ENCODE data around the gene LCN1. TPM values are rescaled to one million over a fixed set of nuclear protein-coding genes. Genes with fewer than 3 reads are reported as not detected.

Gene LCN1
- polyA plus RNA-seq, 3 donors = not detected

DNA sequence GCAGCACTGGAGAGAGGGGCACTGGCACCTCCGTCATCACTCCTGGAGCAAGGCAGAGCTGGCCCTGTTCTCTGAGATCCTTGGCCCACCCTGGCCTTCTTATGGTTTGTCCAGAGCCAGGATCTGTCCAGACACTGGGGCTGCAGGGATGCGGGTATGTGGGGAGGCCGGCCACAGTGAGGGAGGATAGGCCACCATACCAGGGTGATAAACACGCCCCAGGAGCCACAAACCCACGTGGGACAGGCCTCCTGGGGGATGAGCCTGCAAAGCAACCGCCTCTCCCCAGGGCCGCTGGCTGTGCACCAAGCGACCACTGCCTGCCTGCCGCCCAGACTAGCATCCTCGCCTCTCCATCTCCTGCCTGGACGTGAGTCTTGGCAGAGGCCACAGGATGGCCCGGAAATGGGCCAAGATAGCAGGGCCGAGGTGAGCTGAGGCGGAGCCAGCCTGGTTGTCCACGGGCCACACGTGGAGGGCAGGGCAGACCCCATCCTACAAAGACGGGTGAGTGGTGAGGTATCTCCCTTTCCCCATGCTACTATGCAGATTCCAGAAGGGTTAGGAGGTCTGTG is 29.2 kb downstream of the LCN1 start:
- Histone ChIP-seq H2AFZ (ENCODE audit: insufficient read depth, low read depth, low read length, poor library complexity, severe bottlenecking) (no peak overlapping the region), H3K9ac (ENCODE audit: insufficient read depth, low read length, poor library complexity, severe bottlenecking) (no peak overlapping the region), H3K27me3 (ENCODE audit: control insufficient read depth in 2 of 2, insufficient read depth in 2 of 2, low read length in 2 of 2) (no peaks in the 10 kb centered on the region), H3K4me1 (ENCODE audit: control insufficient read depth in 1 of 2, insufficient read depth in 2 of 2, low read length in 2 of 2) (no peaks in the 10 kb centered on the region), H3K79me2 (ENCODE audit: insufficient read depth, low read length) (no peaks in the 10 kb centered on the region), H3K36me3 (replicated peaks in 1 of 2; ENCODE audit: control insufficient read depth in 1 of 2, insufficient read depth in 2 of 2, low read length in 2 of 2) (no peaks in the 10 kb centered on the region), H4K20me1 (ENCODE audit: insufficient read depth, low read length) (no peaks in the 10 kb centered on the region), H3K4me2 (replicated peaks; ENCODE audit: extremely low read depth, low read length, poor library complexity, severe bottlenecking) (no peak overlapping the region), H3K27ac (ENCODE audit: low read depth in 1 of 2, low read length in 2 of 2) (no peak overlapping the region), H3K9me3 (replicated peaks in 1 of 2; ENCODE audit: control insufficient read depth in 1 of 2, insufficient read depth in 1 of 2, low read length in 2 of 2) (no peaks in the 10 kb centered on the region), H3K4me3 (replicated peaks in 1 of 3; ENCODE audit: low read depth in 2 of 3, low read length in 3 of 3) (no peak overlapping the region)
- no peak overlapping the region for H3K4me3 Mint-ChIP-seq
- H3K9me3 Mint-ChIP-seq = peaks cover 0 to 3% (median 0%) of the 10 kb centered on the region in 7 donors
- no peak overlapping the region for H3K27ac Mint-ChIP-seq
- intact Hi-C loops (cut with micrococcal nuclease) = no loop called here
- H3K4me1 Mint-ChIP-seq = no peaks in the 10 kb centered on the region
- WGBS (ENCODE audit: insufficient coverage) = 80% methylated on average over 9 of the region's 17 CpGs
- H3K27me3 Mint-ChIP-seq (ENCODE audit: low read depth in 3 of 3) = peaks cover 0 to 3% (median 2%) of the 10 kb centered on the region in 3 donors
- TF ChIP-seq, protein P1, sequence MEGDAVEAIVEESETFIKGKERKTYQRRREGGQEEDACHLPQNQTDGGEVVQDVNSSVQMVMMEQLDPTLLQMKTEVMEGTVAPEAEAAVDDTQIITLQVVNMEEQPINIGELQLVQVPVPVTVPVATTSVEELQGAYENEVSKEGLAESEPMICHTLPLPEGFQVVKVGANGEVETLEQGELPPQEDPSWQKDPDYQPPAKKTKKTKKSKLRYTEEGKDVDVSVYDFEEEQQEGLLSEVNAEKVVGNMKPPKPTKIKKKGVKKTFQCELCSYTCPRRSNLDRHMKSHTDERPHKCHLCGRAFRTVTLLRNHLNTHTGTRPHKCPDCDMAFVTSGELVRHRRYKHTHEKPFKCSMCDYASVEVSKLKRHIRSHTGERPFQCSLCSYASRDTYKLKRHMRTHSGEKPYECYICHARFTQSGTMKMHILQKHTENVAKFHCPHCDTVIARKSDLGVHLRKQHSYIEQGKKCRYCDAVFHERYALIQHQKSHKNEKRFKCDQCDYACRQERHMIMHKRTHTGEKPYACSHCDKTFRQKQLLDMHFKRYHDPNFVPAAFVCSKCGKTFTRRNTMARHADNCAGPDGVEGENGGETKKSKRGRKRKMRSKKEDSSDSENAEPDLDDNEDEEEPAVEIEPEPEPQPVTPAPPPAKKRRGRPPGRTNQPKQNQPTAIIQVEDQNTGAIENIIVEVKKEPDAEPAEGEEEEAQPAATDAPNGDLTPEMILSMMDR (IDR thresholded peaks at IDR 0.05) = no peak
- H3K36me3 Mint-ChIP-seq = no peaks in the 10 kb centered on the region
- no peak for DNase-seq

DNA sequence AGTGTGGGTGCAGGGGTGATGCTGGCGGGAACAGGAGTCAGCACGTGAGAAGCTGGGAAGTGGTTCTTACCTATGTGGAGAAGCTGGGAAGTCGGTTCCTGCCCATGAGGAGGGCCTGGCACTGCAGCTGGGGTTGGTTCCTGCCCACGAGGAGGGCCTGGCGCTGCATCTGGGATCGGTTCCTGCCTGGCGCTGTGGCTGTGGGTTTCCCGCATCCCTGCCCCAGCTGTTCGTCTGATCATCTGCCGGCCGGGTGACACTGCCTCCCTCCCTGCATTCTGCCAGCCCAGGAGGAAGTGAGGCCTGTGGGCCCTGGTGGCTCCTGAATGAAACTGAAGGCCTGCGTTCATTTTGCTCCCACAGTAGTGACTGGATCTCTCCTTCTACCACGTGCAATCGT is 29.8 kb downstream of the LCN1 start:
- Mint-ChIP-seq H3K27me3 (ENCODE audit: low read depth in 3 of 3) (peaks cover 0 to 5% (median 2%) of the 10 kb centered on the region in 3 donors), H3K4me3 (no peak overlapping the region), H3K4me1 (no peaks in the 10 kb centered on the region), H3K9me3 (peaks cover 0 to 3% (median 0%) of the 10 kb centered on the region in 7 donors), H3K27ac (no peak overlapping the region), H3K36me3 (no peaks in the 10 kb centered on the region)
- H3K4me3 ChIP-seq (replicated peaks in 1 of 3; ENCODE audit: low read depth in 2 of 3, low read length in 3 of 3) = no peak overlapping the region
- no peak for DNase-seq
- H3K4me2 ChIP-seq (replicated peaks; ENCODE audit: extremely low read depth, low read length, poor library complexity, severe bottlenecking) = no peak overlapping the region
- WGBS (ENCODE audit: insufficient coverage) = 30% methylated on average over 14 of the region's 14 CpGs
- H3K9ac ChIP-seq (ENCODE audit: insufficient read depth, low read length, poor library complexity, severe bottlenecking) = no peak overlapping the region
- H3K79me2 ChIP-seq (ENCODE audit: insufficient read depth, low read length) = no peaks in the 10 kb centered on the region
- no peaks in the 10 kb centered on the region for H3K4me1 ChIP-seq (ENCODE audit: control insufficient read depth in 1 of 2, insufficient read depth in 2 of 2, low read length in 2 of 2)
- TF ChIP-seq, protein P1 (IDR thresholded peaks at IDR 0.05) = no peak
- no peaks in the 10 kb centered on the region for H4K20me1 ChIP-seq (ENCODE audit: insufficient read depth, low read length)
- no peaks in the 10 kb centered on the region for H3K36me3 ChIP-seq (replicated peaks in 1 of 2; ENCODE audit: control insufficient read depth in 1 of 2, insufficient read depth in 2 of 2, low read length in 2 of 2)
- intact Hi-C loops (cut with micrococcal nuclease) = no loop called here
- H3K27ac ChIP-seq (ENCODE audit: low read depth in 1 of 2, low read length in 2 of 2) = no peak overlapping the region
- H2AFZ ChIP-seq (ENCODE audit: insufficient read depth, low read depth, low read length, poor library complexity, severe bottlenecking) = no peak overlapping the region
- H3K9me3 ChIP-seq (replicated peaks in 1 of 2; ENCODE audit: control insufficient read depth in 1 of 2, insufficient read depth in 1 of 2, low read length in 2 of 2) = no peaks in the 10 kb centered on the region
- no peaks in the 10 kb centered on the region for H3K27me3 ChIP-seq (ENCODE audit: control insufficient read depth in 2 of 2, insufficient read depth in 2 of 2, low read length in 2 of 2)

Data from CD14-positive monocyte (primary cell).